ENCODE results near the gene EEIG1. TPM values are rescaled to one million over a fixed set of nuclear protein-coding genes. Genes with fewer than 3 reads are reported as not detected.

EEIG1 gene
- total and polyA plus RNA-seq, 2 experiments from 2014 or later: 6.1 to 9.3 TPM

DNA sequence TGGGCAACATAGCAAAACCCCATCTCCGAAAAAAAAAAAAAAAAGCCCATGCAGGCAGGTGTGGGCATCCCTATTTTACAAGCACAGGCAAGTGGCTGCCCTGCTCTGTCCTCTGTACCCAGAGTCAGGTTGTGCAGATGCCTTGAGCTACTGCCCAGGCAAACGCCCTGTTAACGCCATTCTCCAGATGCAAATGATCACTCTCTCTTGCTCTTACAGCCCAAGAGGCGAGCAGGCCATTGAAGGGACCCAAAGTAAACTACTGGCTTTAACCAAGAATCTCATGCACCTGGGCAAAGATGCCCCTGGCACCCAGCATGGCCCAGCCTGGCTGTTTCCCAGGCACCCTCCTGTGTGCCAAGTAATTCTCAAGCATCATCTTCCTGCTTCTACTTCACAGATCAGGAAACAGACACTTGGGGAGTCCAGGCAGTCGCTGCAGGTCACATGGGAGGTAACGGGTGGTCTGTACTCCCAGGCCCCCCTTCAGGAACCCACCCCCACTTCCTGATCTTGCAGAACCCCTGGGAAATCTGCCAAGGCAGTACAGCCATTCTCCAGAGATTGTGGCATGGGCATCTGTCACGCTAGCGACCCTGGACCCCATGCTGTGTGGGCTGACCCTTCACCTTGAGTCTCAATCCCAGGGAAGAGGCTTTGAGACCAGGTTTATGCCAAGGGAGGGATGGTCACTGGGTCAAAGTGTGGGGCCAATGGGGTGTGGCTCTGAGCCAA, 14.2 kb downstream of the EEIG1 start:
- Histone ChIP-seq H4K20me1 (ENCODE audit: insufficient read depth) (no peaks in the 10 kb centered on the region), H3K9me3 (ENCODE audit: low read depth) (no peaks in the 10 kb centered on the region), H3K27me3 (replicated peaks; ENCODE audit: insufficient read depth) (no peaks in the 10 kb centered on the region), H3K4me2 (ENCODE audit: unreplicated experiment) (no peak overlapping the region), H2AFZ (no peak overlapping the region), H3K4me1 (ENCODE audit: insufficient read depth) (peaks cover 55% of the 10 kb centered on the region), H3K9me2 (ENCODE audit: insufficient read depth) (no peaks in the 10 kb centered on the region), H3K4me3 (no peak overlapping the region), H3K27ac (peak overlapping the region; percentile 99), H3K36me3 (ENCODE audit: low read depth) (no peaks in the 10 kb centered on the region), H3K79me2 (ENCODE audit: insufficient read depth) (peaks cover 81% of the 10 kb centered on the region), H3F3A (ENCODE audit: insufficient read depth) (peaks cover 25% of the 10 kb centered on the region), H3K9ac (peak overlapping the region; percentile 91)
- no peak for TF ChIP-seq EZH2 (IDR thresholded peaks at IDR 0.05; ENCODE audit: insufficient read depth, poor library complexity, severe bottlenecking)
- no peak for TF ChIP-seq EZH2phosphoT487 (IDR thresholded peaks at IDR 0.05; ENCODE audit: insufficient read depth, low read depth)
- 50 to 51% methylated on average over 8 of the region's 8 CpGs for WGBS, 2 experiments (ENCODE audit: low coverage in 1 of 2, low lambda C conversion rate in 2 of 2, missing lambda C conversion rate in 2 of 2)
- no peak for DNase-seq
- in situ Hi-C loops (cut with MboI): no loop called here

DNA sequence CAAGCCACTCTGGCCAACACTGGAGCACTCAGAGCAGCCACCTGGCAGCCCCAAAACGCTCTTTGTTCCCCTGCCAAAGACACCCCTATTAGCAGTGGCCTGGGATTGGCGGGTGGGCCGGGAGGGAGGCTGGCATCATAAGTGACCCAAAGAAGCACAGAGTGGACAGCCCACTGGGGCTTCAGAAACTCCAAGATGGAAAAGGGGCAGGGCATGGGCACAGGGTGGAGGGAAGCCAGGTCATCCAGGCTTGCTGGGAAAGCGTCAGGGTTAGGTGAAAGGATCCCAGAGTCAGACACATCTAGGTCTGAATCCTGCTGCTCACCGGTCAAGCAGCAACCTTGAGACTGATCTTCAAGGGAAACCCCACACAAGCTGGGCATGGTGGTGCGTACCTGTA, 14.8 kb downstream of the EEIG1 start:
- H2AFZ ChIP-seq: peak overlapping the region; percentile 27; the same call in 1 of the 2 replicates
- in situ Hi-C loops (cut with MboI): no loop called here
- WGBS, 2 experiments (ENCODE audit: low coverage in 1 of 2, low lambda C conversion rate in 2 of 2, missing lambda C conversion rate in 2 of 2): 23 to 28% methylated on average over 6 of the region's 6 CpGs

DNA sequence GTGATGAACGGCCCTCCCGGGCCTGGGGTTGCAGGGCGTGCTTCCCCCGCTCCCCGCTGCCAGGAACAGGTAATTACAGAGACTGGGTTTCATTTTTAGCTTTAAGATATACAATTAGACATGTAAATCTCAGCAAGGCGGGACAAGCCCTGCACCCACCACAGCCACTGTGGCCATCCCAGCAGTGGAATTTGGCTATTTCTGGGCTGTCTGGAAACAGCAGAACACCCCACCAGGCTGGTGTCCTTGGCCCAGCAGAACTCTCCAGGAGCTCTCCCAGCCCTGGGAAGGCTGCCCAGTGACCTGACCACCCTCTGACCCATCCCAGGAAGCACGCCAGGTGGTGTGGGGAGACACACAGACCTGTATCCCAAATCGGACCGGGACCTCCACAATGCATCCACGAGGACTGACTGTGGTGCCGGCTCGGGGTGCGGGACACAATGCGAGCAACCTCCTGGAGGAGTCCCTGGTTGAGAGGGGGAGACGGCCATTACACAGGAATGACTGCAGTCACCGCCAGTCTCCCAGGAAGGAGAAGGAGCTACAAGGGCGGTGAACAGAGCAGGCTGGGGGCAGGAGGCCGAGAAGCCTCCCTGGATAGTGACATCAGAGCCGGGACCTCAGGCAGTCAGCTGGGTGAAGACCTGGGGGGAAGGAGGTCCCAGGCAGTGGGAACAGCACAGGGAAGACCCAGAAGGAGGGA, 17.3 kb downstream of the EEIG1 start:
- Histone ChIP-seq H3K27me3 (replicated peaks; ENCODE audit: insufficient read depth) (no peaks in the 10 kb centered on the region), H3K9me3 (ENCODE audit: low read depth) (no peaks in the 10 kb centered on the region), H3F3A (ENCODE audit: insufficient read depth) (peaks cover 16% of the 10 kb centered on the region; the same call in 1 of the 2 replicates), H3K27ac (no peak overlapping the region), H3K9ac (0 out of 2 replicates have a peak overlapping the region, but pooled peaks have one; percentile 5), H2AFZ (no peak overlapping the region), H3K36me3 (ENCODE audit: low read depth) (no peaks in the 10 kb centered on the region), H3K9me2 (ENCODE audit: insufficient read depth) (no peaks in the 10 kb centered on the region), H3K79me2 (ENCODE audit: insufficient read depth) (peaks cover 84% of the 10 kb centered on the region), H3K4me3 (no peak overlapping the region), H3K4me1 (ENCODE audit: insufficient read depth) (peaks cover 41% of the 10 kb centered on the region), H3K4me2 (ENCODE audit: unreplicated experiment) (no peak overlapping the region), H4K20me1 (ENCODE audit: insufficient read depth) (no peaks in the 10 kb centered on the region; the same call in 1 of the 2 replicates)
- in situ Hi-C loops (cut with MboI): no loop called here
- no peak for DNase-seq
- TF ChIP-seq EZH2phosphoT487 (IDR thresholded peaks at IDR 0.05; ENCODE audit: insufficient read depth, low read depth) (no peak), EZH2 (IDR thresholded peaks at IDR 0.05; ENCODE audit: insufficient read depth, poor library complexity, severe bottlenecking) (no peak)
- 77 to 78% methylated on average over 19 of the region's 19 CpGs for WGBS, 2 experiments (ENCODE audit: low coverage in 1 of 2, low lambda C conversion rate in 2 of 2, missing lambda C conversion rate in 2 of 2)

More for the DNA sequence above, 14.8 kb downstream of the EEIG1 start:
- peak overlapping the region; percentile 40 for H3K4me2 ChIP-seq (ENCODE audit: unreplicated experiment)
- peaks cover 25% of the 10 kb centered on the region for H3F3A ChIP-seq (ENCODE audit: insufficient read depth)
- peak overlapping the region; percentile 91 for H3K9ac ChIP-seq
- peak overlapping the region; percentile 99 for H3K27ac ChIP-seq
- TF ChIP-seq EZH2phosphoT487 (IDR thresholded peaks at IDR 0.05; ENCODE audit: insufficient read depth, low read depth): no peak
- no peak for TF ChIP-seq EZH2 (IDR thresholded peaks at IDR 0.05; ENCODE audit: insufficient read depth, poor library complexity, severe bottlenecking)
- H3K4me3 ChIP-seq: peak overlapping the region; percentile 14; the same call in 1 of the 2 replicates
- H3K79me2 ChIP-seq (ENCODE audit: insufficient read depth): peaks cover 82% of the 10 kb centered on the region
- peak; percentile 58 for DNase-seq
- H3K36me3 ChIP-seq (ENCODE audit: low read depth): no peaks in the 10 kb centered on the region
- no peaks in the 10 kb centered on the region for H3K9me2 ChIP-seq (ENCODE audit: insufficient read depth)
- H3K9me3 ChIP-seq (ENCODE audit: low read depth): no peaks in the 10 kb centered on the region
- peaks cover 54% of the 10 kb centered on the region for H3K4me1 ChIP-seq (ENCODE audit: insufficient read depth)
- no peaks in the 10 kb centered on the region for H3K27me3 ChIP-seq (replicated peaks; ENCODE audit: insufficient read depth)
- no peaks in the 10 kb centered on the region for H4K20me1 ChIP-seq (ENCODE audit: insufficient read depth)

DNA sequence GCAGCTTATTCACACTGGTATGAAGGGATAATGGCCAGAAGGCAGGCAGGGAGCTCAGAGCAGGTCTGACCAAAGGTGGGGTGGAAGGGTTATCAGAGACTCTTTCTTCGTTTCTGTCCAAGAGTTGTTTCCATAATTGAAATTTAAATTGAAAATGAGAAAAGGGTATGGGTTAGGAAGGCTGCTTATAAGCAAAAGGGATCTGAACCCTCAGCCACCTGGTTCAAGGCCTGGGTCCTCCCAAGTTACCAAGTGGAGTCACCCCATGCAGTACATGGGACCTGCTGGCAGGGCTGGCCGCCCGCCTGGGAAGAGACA, 17.8 kb downstream of the EEIG1 start:
- Histone ChIP-seq H4K20me1 (ENCODE audit: insufficient read depth) (no peaks in the 10 kb centered on the region; the same call in 1 of the 2 replicates), H3K4me3 (no peak overlapping the region), H3K27ac (no peak overlapping the region), H3K79me2 (ENCODE audit: insufficient read depth) (peaks cover 83% of the 10 kb centered on the region), H3K9ac (0 out of 2 replicates have a peak overlapping the region, but pooled peaks have one; percentile 5), H3K9me2 (ENCODE audit: insufficient read depth) (no peaks in the 10 kb centered on the region), H3K4me2 (ENCODE audit: unreplicated experiment) (no peak overlapping the region), H3K36me3 (ENCODE audit: low read depth) (no peaks in the 10 kb centered on the region), H3K4me1 (ENCODE audit: insufficient read depth) (peaks cover 36% of the 10 kb centered on the region), H3K27me3 (replicated peaks; ENCODE audit: insufficient read depth) (no peaks in the 10 kb centered on the region), H3K9me3 (ENCODE audit: low read depth) (no peaks in the 10 kb centered on the region), H3F3A (ENCODE audit: insufficient read depth) (0 out of 2 replicates have a peak, but pooled peaks cover 11% of the 10 kb centered on the region), H2AFZ (no peak overlapping the region)
- 79 to 81% methylated on average over 3 of the region's 3 CpGs for WGBS, 2 experiments (ENCODE audit: low coverage in 1 of 2, low lambda C conversion rate in 2 of 2, missing lambda C conversion rate in 2 of 2)
- no peak for TF ChIP-seq EZH2 (IDR thresholded peaks at IDR 0.05; ENCODE audit: insufficient read depth, poor library complexity, severe bottlenecking)
- no peak for TF ChIP-seq EZH2phosphoT487 (IDR thresholded peaks at IDR 0.05; ENCODE audit: insufficient read depth, low read depth)
- in situ Hi-C loops (cut with MboI): no loop called here
- no peak for DNase-seq

Data from GM23248 (cell line).